H1 (cell line): ENCODE measurements around the gene LINC01488. TPM values are rescaled to one million over a fixed set of nuclear protein-coding genes. Genes with fewer than 3 reads are reported as not detected.

ENCODE experiments used
- CTCF ChIA-PET: fragments of 300-600 bp; sonication (Branson Sonifier 250); formaldehyde crosslinking; loops from one replicate; lab custom pipeline; 2021; ENCODE audit not compliant: partially characterized antibody; lab: Charles Lee
- POLR2A ChIA-PET: fragments of 300-600 bp; sonication (Branson Sonifier 250); formaldehyde crosslinking; loops from one replicate; lab custom pipeline; 2021; ENCODE audit warnings: inconsistent platforms; ENCODE audit not compliant: partially characterized antibody; lab: Charles Lee
- DNase-seq, 2 experiments: peaks; one replicate each; pipeline versions ENCODE4 v3.0.0 to v3.0.0-alpha.2; 2010 to 2022; ENCODE audit warnings: low spot score in 2 of 2, low read depth in 1 of 2, mixed read lengths in 1 of 2
- FAIRE-seq: peaks from 2 replicates; lab custom pipeline; 2011; peaks lifted over from hg19 to GRCh38; lab: Jason Lieb, UNC
- H2AFZ ChIP-seq: 2 replicates; pipeline ENCODE4 v1.8.1; 2012; ENCODE audit warnings: low read length, inconsistent platforms
- H2AK5ac ChIP-seq: 2 replicates; pipeline ENCODE4 v1.6.1; 2013; ENCODE audit warnings: low read depth, low read length
- H2BK120ac ChIP-seq: replicated peaks from 2 replicates; pipeline ENCODE3; 2013; ENCODE audit warnings: low read depth, low read length, inconsistent platforms
- H2BK12ac ChIP-seq: 2 replicates; pipeline ENCODE4 v1.6.1; 2013; ENCODE audit warnings: low read depth, low read length
- H2BK15ac ChIP-seq: 2 replicates; pipeline ENCODE4 v1.6.1; 2013; ENCODE audit warnings: low read length
- H2BK20ac ChIP-seq: 2 replicates; pipeline ENCODE4 v1.6.1; 2013; ENCODE audit warnings: low read length
- H2BK5ac ChIP-seq: 2 replicates; pipeline ENCODE4 v1.6.1; 2013; ENCODE audit warnings: low read depth, low read length
- H3K14ac ChIP-seq: 2 replicates; pipeline ENCODE4 v1.6.1; 2013; ENCODE audit warnings: inconsistent platforms; ENCODE audit not compliant: insufficient read length
- H3K18ac ChIP-seq: 2 replicates; pipeline ENCODE4 v1.6.1; 2013; ENCODE audit warnings: low read length; ENCODE audit errors: extremely low read depth
- H3K23ac ChIP-seq: 2 replicates; pipeline ENCODE4 v1.6.1; 2013; ENCODE audit warnings: inconsistent platforms; ENCODE audit not compliant: insufficient read length
- H3K23me2 ChIP-seq: 2 replicates; pipeline ENCODE4 v1.6.1; 2013; ENCODE audit warnings: low read depth, low read length
- H3K27ac ChIP-seq: 2 replicates; pipeline ENCODE4 v1.6.1; 2011; ENCODE audit warnings: low read depth, low read length, inconsistent platforms
- H3K27me3 ChIP-seq, 4 experiments: replicated peaks in 1 of 4; 1 replicate in 1 of 4; 2 replicates in 3 of 4; pipeline versions ENCODE4 v1.6.1 to v1.8.1; 2011 to 2013; ENCODE audit warnings: low read length in 3 of 4, mild to moderate bottlenecking in 3 of 4, inconsistent platforms in 2 of 4, mixed read lengths in 2 of 4, moderate library complexity in 1 of 4; ENCODE audit not compliant: control insufficient read depth in 3 of 4, insufficient read depth in 3 of 4; ENCODE audit errors: extremely low read depth in 1 of 4
- H3K36me3 ChIP-seq, 4 experiments: 2 replicates each; pipeline versions ENCODE4 v1.6.1 to v1.8.1; 2011 to 2013; ENCODE audit warnings: mild to moderate bottlenecking in 4 of 4, low read length in 3 of 4, moderate library complexity in 2 of 4, control low read depth in 1 of 4, inconsistent platforms in 1 of 4; ENCODE audit not compliant: insufficient read depth in 4 of 4, control insufficient read depth in 2 of 4
- H3K4ac ChIP-seq: replicated peaks from 2 replicates; pipeline ENCODE3; 2013; ENCODE audit warnings: low read length, low read depth, mixed read lengths, inconsistent platforms; ENCODE audit not compliant: insufficient read length
- H3K4me1 ChIP-seq, 4 experiments: replicated peaks in 1 of 4; 1 replicate in 1 of 4; 2 replicates in 3 of 4; pipeline versions ENCODE4 v1.6.1 to v1.8.1; 2011 to 2013; ENCODE audit warnings: low read length in 3 of 4, inconsistent platforms in 2 of 4, mixed read lengths in 1 of 4; ENCODE audit not compliant: insufficient read depth in 4 of 4, control insufficient read depth in 3 of 4
- H3K4me2 ChIP-seq, 2 experiments: 2 replicates each; pipeline versions ENCODE4 v1.6.1 to v1.8.1; 2011 to 2013; ENCODE audit warnings: low read depth in 2 of 2, low read length in 2 of 2, control low read depth in 1 of 2, inconsistent platforms in 1 of 2, mild to moderate bottlenecking in 1 of 2; ENCODE audit not compliant: insufficient read depth in 1 of 2
- H3K4me3 ChIP-seq, 4 experiments: fragments of 200-600, 300-600 bp in 1 of 4; sonication (generic), shearing (Covaris generic), sonication (Bioruptor Twin) in 1 of 4; 2 replicates each; pipeline versions ENCODE4 v1.5.1 to v1.8.1; 2011 to 2016; ENCODE audit warnings: low read length in 4 of 4, low read depth in 3 of 4, control low read depth in 2 of 4, inconsistent platforms in 2 of 4, mild to moderate bottlenecking in 2 of 4, mixed read lengths in 1 of 4, moderate library complexity in 1 of 4; ENCODE audit not compliant: insufficient read depth in 2 of 4; ENCODE audit errors: extremely low read depth in 1 of 4
- H3K56ac ChIP-seq: replicated peaks from 2 replicates; pipeline ENCODE3; 2013; ENCODE audit warnings: low read depth, mild to moderate bottlenecking, mixed read lengths, low read length, inconsistent platforms; ENCODE audit not compliant: insufficient read length
- H3K79me1 ChIP-seq: 2 replicates; pipeline ENCODE4 v1.6.1; 2013; ENCODE audit warnings: low read depth, low read length, control low read depth
- H3K79me2 ChIP-seq, 2 experiments: 2 replicates each; pipeline versions ENCODE4 v1.6.1 to v1.8.1; 2012 to 2013; ENCODE audit warnings: low read length in 2 of 2, mild to moderate bottlenecking in 2 of 2, inconsistent platforms in 1 of 2; ENCODE audit not compliant: insufficient read depth in 2 of 2, control insufficient read depth in 1 of 2
- H3K9ac ChIP-seq, 4 experiments: replicated peaks in 1 of 4; 1 replicate in 1 of 4; 2 replicates in 3 of 4; pipeline versions ENCODE4 v1.6.1 to v1.8.1; 2011 to 2013; ENCODE audit warnings: low read depth in 3 of 4, low read length in 3 of 4, control low read depth in 2 of 4, mild to moderate bottlenecking in 2 of 4, moderate library complexity in 2 of 4, inconsistent platforms in 1 of 4; ENCODE audit errors: extremely low read depth in 1 of 4
- H3K9me3 ChIP-seq, 2 experiments: 2 replicates each; pipeline versions ENCODE4 v1.6.1 to v1.8.1; 2012 to 2013; ENCODE audit warnings: mild to moderate bottlenecking in 2 of 2, moderate library complexity in 2 of 2, control low read depth in 1 of 2, inconsistent platforms in 1 of 2, low read depth in 1 of 2, low read length in 1 of 2, mixed read lengths in 1 of 2; ENCODE audit not compliant: insufficient read depth in 2 of 2
- H4K20me1 ChIP-seq, 2 experiments: replicated peaks in 1 of 2; 2 replicates each; pipeline versions ENCODE3 to v1.8.1; 2011 to 2013; ENCODE audit warnings: inconsistent platforms in 2 of 2, low read length in 2 of 2, mild to moderate bottlenecking in 1 of 2; ENCODE audit not compliant: insufficient read depth in 2 of 2, control insufficient read depth in 1 of 2
- H4K5ac ChIP-seq: 2 replicates; pipeline ENCODE4 v1.6.1; 2013; ENCODE audit warnings: low read length, low read depth, mixed read lengths, inconsistent platforms; ENCODE audit not compliant: insufficient read length
- H4K8ac ChIP-seq: 2 replicates; pipeline ENCODE4 v1.8.0; 2013; ENCODE audit warnings: mild to moderate bottlenecking, moderate library complexity, low read length, inconsistent platforms; ENCODE audit not compliant: insufficient read depth; ENCODE audit errors: extremely low read depth
- H4K91ac ChIP-seq: replicated peaks from 2 replicates; pipeline ENCODE3; 2013; ENCODE audit warnings: low read length, mixed read lengths, inconsistent platforms; ENCODE audit not compliant: insufficient read length
- CBX8 ChIP-seq: fragments of 300-800, 300-1000 bp; sonication (generic); IDR thresholded peaks from 2 replicates; pipeline ENCODE4 v1.7.1; 2016; ENCODE audit warnings: low read depth, low read length, borderline replicate concordance
- FOSL1 ChIP-seq: IDR thresholded peaks from 2 replicates; pipeline ENCODE4 v1.6.1; 2011; ENCODE audit warnings: mild to moderate bottlenecking, low read depth, low read length, moderate library complexity; ENCODE audit not compliant: insufficient read depth
- GABPA ChIP-seq: IDR thresholded peaks from 2 replicates; pipeline ENCODE4 v1.6.1; 2011; ENCODE audit warnings: mild to moderate bottlenecking, low read length, moderate library complexity, borderline replicate concordance; ENCODE audit not compliant: insufficient read depth
- JUND ChIP-seq: IDR thresholded peaks from 2 replicates; pipeline ENCODE4 v1.6.1; 2011; ENCODE audit warnings: mild to moderate bottlenecking, improper control_type of control experiment, low read length
- NANOG ChIP-seq: IDR thresholded peaks from 2 replicates; pipeline ENCODE4 v1.6.1; 2011; ENCODE audit warnings: low read length, low read depth, mild to moderate bottlenecking, inconsistent platforms; ENCODE audit not compliant: insufficient read depth, poor library complexity, severe bottlenecking
- RAD21 ChIP-seq, 2 experiments: IDR thresholded peaks in 1 of 2; conservative IDR thresholded peaks in 1 of 2; 2 replicates each; pipeline ENCODE4 v1.6.1; 2011; ENCODE audit warnings: low read depth in 2 of 2, low read length in 2 of 2, improper control_type of control experiment in 1 of 2, inconsistent platforms in 1 of 2, mild to moderate bottlenecking in 1 of 2, moderate library complexity in 1 of 2
- SP1 ChIP-seq: IDR thresholded peaks from 2 replicates; pipeline ENCODE4 v1.6.1; 2011; ENCODE audit warnings: low read depth, low read length
- TCF12 ChIP-seq: IDR thresholded peaks from 2 replicates; pipeline ENCODE4 v1.6.1; 2011; ENCODE audit warnings: low read depth, mild to moderate bottlenecking, low read length
- WGBS, 2 experiments: shearing (Covaris generic) in 1 of 2; methylation state at CpG; one replicate each; pipeline versions ENCODE4 v1.1.6 to v1.1.7; 2013 to 2015; ENCODE audit warnings: low lambda C conversion rate in 2 of 2, mixed read lengths in 2 of 2, inconsistent platforms in 1 of 2, low coverage in 1 of 2, missing lambda C conversion rate in 1 of 2; ENCODE audit not compliant: insufficient replicate concordance in 2 of 2, insufficient coverage in 1 of 2, insufficient read length in 1 of 2; ENCODE audit errors: extremely low coverage in 1 of 2, missing lambda C conversion rate in 1 of 2; 5-methylcytosine and 5-hydroxymethylcytosine counted together
- polyA plus RNA-seq, 7 experiments: library from polyadenylated mRNA; depleted of rRNA in 3 of 7; stranded (reverse) in 5 of 7; unstranded in 2 of 7; fragments of >200 nt in 5 of 7; fragments of 200-250 nt in 2 of 7; gene quantifications; 1 replicate in 5 of 7; 2 replicates in 1 of 7; 4 replicates in 1 of 7; pipeline versions ENCODE4 v1.2.1 to v1.2.3, GENCODE V29; 2011 to 2013; ENCODE audit warnings: missing spikeins in 2 of 7, mixed read lengths in 2 of 7
- total RNA-seq: library from RNA; stranded (reverse); fragmentation: NEBNext Ultra II Directional; extraction: Animal tissue kit (Norgen Biotek cat#: 25700); gene quantifications from 2 replicates; pipeline ENCODE4 v1.2.1, GENCODE V29; 2021
- TF ChIP-seq, protein P1 (sequence below): IDR thresholded peaks from 2 replicates; pipeline ENCODE4 v1.6.1; 2011; ENCODE audit warnings: low read depth, mild to moderate bottlenecking, low read length; ENCODE audit not compliant: insufficient read depth

Gene LINC01488
- total and polyA plus RNA-seq, 2 of the 8 experiments (the other 6 are each of a cell fraction or from before 2014, with no cell fraction given) = not detected

GRCh38 chr11:69541501-69542313 is 60.2 kb downstream of the LINC01488 start:
- H4K5ac ChIP-seq = no peak overlapping the region
- H2BK120ac ChIP-seq = no peak overlapping the region
- H3K9me3 ChIP-seq = no peaks in the 10 kb centered on the region
- no peak overlapping the region for H2BK20ac ChIP-seq
- H3K14ac ChIP-seq = no peak overlapping the region
- H3K23ac ChIP-seq = no peak overlapping the region
- FAIRE-seq (no peak), DNase-seq (no peak)
- no peaks in the 10 kb centered on the region for H3K79me1 ChIP-seq
- H3K79me2 ChIP-seq = no peaks in the 10 kb centered on the region
- no peak overlapping the region for H3K4me3 ChIP-seq
- H3K4ac ChIP-seq = no peak overlapping the region
- H3K27ac ChIP-seq = no peak overlapping the region
- H2BK15ac ChIP-seq = no peak overlapping the region; the same call in 1 of the 2 replicates
- no peaks in the 10 kb centered on the region for H3K27me3 ChIP-seq
- H3K56ac ChIP-seq = no peak overlapping the region
- ChIA-PET CTCF (interaction anchor here (0.6 to 1.6 kb wide), 3 partner anchors 36 to 739 kb away, joined by 3 to 5 read pairs (median 5); no protein-coding TSS in a partner anchor), POLR2A (interaction anchor here (1.4 kb wide), 1 partner anchor 97 kb away, joined by 3 read pairs; no protein-coding TSS in a partner anchor)
- peaks cover 0 to 9% (median 2%) of the 10 kb centered on the region in 4 experiments; a peak in 2 of 7 replicates for H3K4me1 ChIP-seq
- WGBS, 2 experiments = 91% methylated on average over 8 of the region's 8 CpGs; no CpG with 5 or more reads in 1 of the 2 experiments
- no peak overlapping the region for H3K18ac ChIP-seq
- no peak overlapping the region for H3K4me2 ChIP-seq
- H2BK12ac ChIP-seq = no peak overlapping the region
- H2BK5ac ChIP-seq = no peak overlapping the region
- H3K23me2 ChIP-seq = no peaks in the 10 kb centered on the region
- H4K91ac ChIP-seq = no peak overlapping the region
- H4K8ac ChIP-seq = no peak overlapping the region; the same call in 1 of the 2 replicates
- H3K9ac ChIP-seq = no peak overlapping the region
- H2AK5ac ChIP-seq = no peak overlapping the region
- no peak overlapping the region for H2AFZ ChIP-seq
- TF ChIP-seq NANOG (no peak), SP1 (no peak), JUND (no peak), TCF12 (no peak), RAD21 (IDR thresholded peaks at IDR 0.05 in 1 of 2, conservative IDR thresholded peaks at IDR 0.05 in 1 of 2; ENCODE audit: low read depth in 2 of 2, low read length in 2 of 2) (no peak), FOSL1 (no peak), GABPA (no peak), CBX8 (no peak)
- TF ChIP-seq, protein P1, sequence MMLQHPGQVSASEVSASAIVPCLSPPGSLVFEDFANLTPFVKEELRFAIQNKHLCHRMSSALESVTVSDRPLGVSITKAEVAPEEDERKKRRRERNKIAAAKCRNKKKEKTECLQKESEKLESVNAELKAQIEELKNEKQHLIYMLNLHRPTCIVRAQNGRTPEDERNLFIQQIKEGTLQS = no peak
- no peaks in the 10 kb centered on the region for H3K36me3 ChIP-seq
- no peaks in the 10 kb centered on the region for H4K20me1 ChIP-seq
